K562 (cell line): ENCODE measurements around the gene C1orf105. TPM values are rescaled to one million over a fixed set of nuclear protein-coding genes. Genes with fewer than 3 reads are reported as not detected.

Experiments
- BDP1 ChIP-seq: IDR thresholded peaks from 3 replicates; pipeline ENCODE4 v1.6.1; 2011; ENCODE audit not compliant: insufficient read length, insufficient read depth
- ESRRA ChIP-seq: fragments of 450-650 bp; IDR thresholded peaks from 2 replicates; pipeline ENCODE4 v1.6.1; 2014; ENCODE audit warnings: low read depth, mild to moderate bottlenecking, moderate library complexity, borderline replicate concordance
- GATAD2A ChIP-seq: fragments of 450-650 bp; IDR thresholded peaks from 2 replicates; pipeline ENCODE4 v1.6.1; 2017
- HMGXB4 ChIP-seq: sonication (generic); formaldehyde crosslinking; IDR thresholded peaks from 2 replicates; pipeline ENCODE4 v1.8.1; 2023; ENCODE audit warnings: mild to moderate bottlenecking, missing genetic modification reagents
- HSF4 ChIP-seq: fragments of 250-450 bp; sonication (Bioruptor Pico); IDR thresholded peaks from 2 replicates; pipeline ENCODE4 v2.1.2; 2022; ENCODE audit warnings: mild to moderate bottlenecking, moderate library complexity, borderline replicate concordance
- JUND ChIP-seq, 2 experiments: IDR thresholded peaks; 2 replicates in 1 of 2; 3 replicates in 1 of 2; pipeline ENCODE4 v1.6.1; 2011; ENCODE audit warnings: borderline replicate concordance in 2 of 2, low read depth in 2 of 2, low read length in 2 of 2, improper control_type of control experiment in 1 of 2, missing biosample characterization in 1 of 2, missing genetic modification characterization in 1 of 2, missing genetic modification reagents in 1 of 2
- KHSRP ChIP-seq: fragments of 450-650 bp; IDR thresholded peaks from 2 replicates; pipeline ENCODE4 v1.6.1; 2017
- KLF16 ChIP-seq: IDR thresholded peaks from 2 replicates; pipeline ENCODE4 v1.6.1; 2016; ENCODE audit warnings: antibody characterized with exemption
- MCM5 ChIP-seq: fragments of 450-650 bp; IDR thresholded peaks from 2 replicates; pipeline ENCODE4 v1.6.1; 2016; ENCODE audit warnings: low read depth
- NCOA2 ChIP-seq, 2 experiments: fragments of 450-650 bp; IDR thresholded peaks; 2 replicates each; pipeline ENCODE4 v1.6.1; 2018; ENCODE audit warnings: mild to moderate bottlenecking in 2 of 2, moderate library complexity in 1 of 2; ENCODE audit not compliant: partially characterized antibody in 2 of 2
- NEUROD1 ChIP-seq: fragments of 150-350 bp; IDR thresholded peaks from 2 replicates; pipeline ENCODE4 v1.6.1; 2014; ENCODE audit warnings: borderline replicate concordance, low read length, low read depth; ENCODE audit not compliant: partially characterized antibody
- NONO ChIP-seq, 2 experiments: fragments of 200-400 bp in 1 of 2; fragments of 450-650 bp in 1 of 2; formaldehyde crosslinking in 1 of 2; IDR thresholded peaks; 2 replicates each; pipeline ENCODE4 v1.6.1; 2017; ENCODE audit warnings: low read depth in 2 of 2, mild to moderate bottlenecking in 2 of 2, moderate library complexity in 2 of 2, low read length in 1 of 2
- PBX2 ChIP-seq, 2 experiments: IDR thresholded peaks in 1 of 2; conservative IDR thresholded peaks in 1 of 2; 2 replicates each; pipeline ENCODE4 v1.6.1; 2016; ENCODE audit warnings: low read depth in 2 of 2, mild to moderate bottlenecking in 1 of 2, missing compliant biosample characterization in 1 of 2, missing genetic modification characterization in 1 of 2, moderate library complexity in 1 of 2
- POLR2AphosphoS2 ChIP-seq: IDR thresholded peaks from 2 replicates; pipeline ENCODE4 v1.6.1; 2012; ENCODE audit warnings: low read length, improper control_type of control experiment
- TFE3 ChIP-seq: fragments of 450-650 bp; formaldehyde crosslinking; IDR thresholded peaks from 2 replicates; pipeline ENCODE4 v1.4.0; 2020; ENCODE audit warnings: mild to moderate bottlenecking, mixed read lengths
- ZBTB1 ChIP-seq: sonication (generic); formaldehyde crosslinking; IDR thresholded peaks from 2 replicates; pipeline ENCODE4 v1.8.1; 2023; ENCODE audit warnings: missing genetic modification reagents, low read depth, mild to moderate bottlenecking, borderline replicate concordance
- ZBTB17 ChIP-seq: fragments of 450-650 bp; formaldehyde crosslinking; IDR thresholded peaks from 2 replicates; pipeline ENCODE4 v1.4.0; 2020; ENCODE audit warnings: mild to moderate bottlenecking
- ZNF224 ChIP-seq: sonication (generic); formaldehyde crosslinking; IDR thresholded peaks from 2 replicates; pipeline ENCODE4 v1.8.0; 2022; ENCODE audit warnings: mild to moderate bottlenecking, missing genetic modification reagents
- polyA plus RNA-seq, 8 experiments: library from polyadenylated mRNA; depleted of rRNA in 4 of 8; stranded (reverse) in 5 of 8; unstranded in 3 of 8; fragments of >200 nt; fragmentation: Nextera tagmentation in 2 of 8; fragmentation: Illumina TruSeq in 1 of 8; extraction: Ambion mirVana in 2 of 8; extraction: Trizol in 1 of 8; gene quantifications; 2 replicates each; pipeline versions ENCODE4 v1.2.1 to v1.2.3, GENCODE V29; 2011 to 2014; ENCODE audit warnings: inconsistent platforms in 1 of 8, missing spikeins in 1 of 8
- total RNA-seq, 7 experiments: library from RNA; depleted of rRNA in 6 of 7; stranded (reverse); fragments of >200 nt in 6 of 7; fragmentation: Illumina TruSeq in 2 of 7; extraction: Trizol in 2 of 7; gene quantifications; 2 replicates each; pipeline versions ENCODE4 v1.2.1 to v1.2.3, GENCODE V29; 2011 to 2021; ENCODE audit warnings: low replicate concordance in 1 of 7
- TF ChIP-seq, protein P1 (sequence below): fragments of 250-450 bp; sonication (Bioruptor Pico); IDR thresholded peaks from 2 replicates; pipeline ENCODE4 v1.5.0; 2020; ENCODE audit warnings: mild to moderate bottlenecking
- TF ChIP-seq, protein P2 (sequence below): IDR thresholded peaks from 2 replicates; pipeline ENCODE4 v1.6.1; 2011; ENCODE audit not compliant: insufficient read length; ENCODE audit errors: extremely low read depth

C1orf105 gene
- total and polyA plus RNA-seq, 9 of the 15 experiments (the other 6 are each of a cell fraction or from before 2014, with no cell fraction given), result 0.08 TPM; not detected in 8

DNA sequence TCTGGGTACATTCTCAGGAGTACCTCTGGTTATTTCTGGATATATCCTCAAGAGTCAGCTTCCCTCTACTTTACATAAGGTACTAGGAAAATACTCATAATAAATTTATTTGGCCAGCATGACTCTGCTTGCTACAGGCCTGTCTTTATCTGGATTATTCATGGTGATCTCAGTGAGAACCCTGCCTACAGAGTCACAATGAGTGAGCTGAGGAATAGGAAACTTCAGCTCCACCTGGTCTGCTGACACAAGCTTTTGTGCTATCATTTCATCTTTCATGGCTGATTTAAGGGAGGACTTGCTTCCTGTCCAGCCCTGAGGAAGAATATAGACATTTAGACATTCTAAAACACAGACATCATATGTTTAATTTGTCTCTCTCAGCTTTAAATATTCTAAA lies 93.0 kb downstream of the C1orf105 start (continued):
- no peak for TF ChIP-seq NEUROD1
- TF ChIP-seq, protein P1, sequence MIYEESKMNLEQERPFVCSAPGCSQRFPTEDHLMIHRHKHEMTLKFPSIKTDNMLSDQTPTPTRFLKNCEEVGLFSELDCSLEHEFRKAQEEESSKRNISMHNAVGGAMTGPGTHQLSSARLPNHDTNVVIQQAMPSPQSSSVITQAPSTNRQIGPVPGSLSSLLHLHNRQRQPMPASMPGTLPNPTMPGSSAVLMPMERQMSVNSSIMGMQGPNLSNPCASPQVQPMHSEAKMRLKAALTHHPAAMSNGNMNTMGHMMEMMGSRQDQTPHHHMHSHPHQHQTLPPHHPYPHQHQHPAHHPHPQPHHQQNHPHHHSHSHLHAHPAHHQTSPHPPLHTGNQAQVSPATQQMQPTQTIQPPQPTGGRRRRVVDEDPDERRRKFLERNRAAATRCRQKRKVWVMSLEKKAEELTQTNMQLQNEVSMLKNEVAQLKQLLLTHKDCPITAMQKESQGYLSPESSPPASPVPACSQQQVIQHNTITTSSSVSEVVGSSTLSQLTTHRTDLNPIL (CRISPR knock-in tag), result no peak
- TF ChIP-seq ZBTB17 (CRISPR knock-in tag), result no peak
- no peak for TF ChIP-seq ESRRA
- TF ChIP-seq GATAD2A, result no peak
- no peak for TF ChIP-seq KHSRP
- TF ChIP-seq NONO (IDR thresholded peaks at IDR 0.05; ENCODE audit: low read depth in 2 of 2, low read length in 1 of 2), result no peak
- TF ChIP-seq, protein P2, sequence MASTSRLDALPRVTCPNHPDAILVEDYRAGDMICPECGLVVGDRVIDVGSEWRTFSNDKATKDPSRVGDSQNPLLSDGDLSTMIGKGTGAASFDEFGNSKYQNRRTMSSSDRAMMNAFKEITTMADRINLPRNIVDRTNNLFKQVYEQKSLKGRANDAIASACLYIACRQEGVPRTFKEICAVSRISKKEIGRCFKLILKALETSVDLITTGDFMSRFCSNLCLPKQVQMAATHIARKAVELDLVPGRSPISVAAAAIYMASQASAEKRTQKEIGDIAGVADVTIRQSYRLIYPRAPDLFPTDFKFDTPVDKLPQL, result no peak
- no peak for TF ChIP-seq HSF4 (CRISPR knock-in tag)
- TF ChIP-seq MCM5, result no peak
- no peak for TF ChIP-seq KLF16
- TF ChIP-seq HMGXB4 (CRISPR knock-in tag), result no peak
- TF ChIP-seq POLR2AphosphoS2, result no peak
- TF ChIP-seq PBX2 (CRISPR knock-in tag; IDR thresholded peaks at IDR 0.05; ENCODE audit: low read depth), result no peak
- 0 out of 2 replicates have a peak, but pooled peaks have one; percentile 7 for TF ChIP-seq PBX2 (tag; conservative IDR thresholded peaks at IDR 0.05; ENCODE audit: low read depth)
- no peak for TF ChIP-seq TFE3
- TF ChIP-seq JUND (IDR thresholded peaks at IDR 0.05; ENCODE audit: borderline replicate concordance, low read depth, low read length), result peak; percentile 28; the same call in 1 of the 2 replicates
- TF ChIP-seq JUND (tag; IDR thresholded peaks at IDR 0.05; ENCODE audit: borderline replicate concordance, low read depth, low read length), result peak; percentile 53; the same call in 2 of the 3 replicates
- TF ChIP-seq ZNF224 (CRISPR knock-in tag), result no peak
- TF ChIP-seq ZBTB1 (CRISPR knock-in tag), result no peak
- no peak for TF ChIP-seq BDP1
- no peak for TF ChIP-seq NCOA2 (IDR thresholded peaks at IDR 0.05; ENCODE audit: partially characterized antibody in 2 of 2)
